ENCODE results near the gene ALG1.
A peak's percentile ranks its signal among the peaks of the same experiment; 100 is the strongest.
"Not testable (repeated sequence)": the region's sequence is repeated elsewhere in the genome, so short reads cannot be mapped to it uniquely, and the experiment has no call there.

The ALG1 gene, protein sequence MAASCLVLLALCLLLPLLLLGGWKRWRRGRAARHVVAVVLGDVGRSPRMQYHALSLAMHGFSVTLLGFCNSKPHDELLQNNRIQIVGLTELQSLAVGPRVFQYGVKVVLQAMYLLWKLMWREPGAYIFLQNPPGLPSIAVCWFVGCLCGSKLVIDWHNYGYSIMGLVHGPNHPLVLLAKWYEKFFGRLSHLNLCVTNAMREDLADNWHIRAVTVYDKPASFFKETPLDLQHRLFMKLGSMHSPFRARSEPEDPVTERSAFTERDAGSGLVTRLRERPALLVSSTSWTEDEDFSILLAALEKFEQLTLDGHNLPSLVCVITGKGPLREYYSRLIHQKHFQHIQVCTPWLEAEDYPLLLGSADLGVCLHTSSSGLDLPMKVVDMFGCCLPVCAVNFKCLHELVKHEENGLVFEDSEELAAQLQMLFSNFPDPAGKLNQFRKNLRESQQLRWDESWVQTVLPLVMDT
- 19.1 reads per million, percentile 46 among the genes with 10 or more reads in this experiment for total RNA-seq

- DNase-seq, result peak; percentile 87
Observed at GRCh38 chr16:5071681-5072333, at the start of gene ALG1. ALG1 (plus strand) TSS chr16:5071843; CDS start chr16:5071850, 7 bp downstream.

- no peak for DNase-seq
Observed at GRCh38 chr16:5022521-5022920, 49.1 kb upstream of the ALG1 start.

DNA sequence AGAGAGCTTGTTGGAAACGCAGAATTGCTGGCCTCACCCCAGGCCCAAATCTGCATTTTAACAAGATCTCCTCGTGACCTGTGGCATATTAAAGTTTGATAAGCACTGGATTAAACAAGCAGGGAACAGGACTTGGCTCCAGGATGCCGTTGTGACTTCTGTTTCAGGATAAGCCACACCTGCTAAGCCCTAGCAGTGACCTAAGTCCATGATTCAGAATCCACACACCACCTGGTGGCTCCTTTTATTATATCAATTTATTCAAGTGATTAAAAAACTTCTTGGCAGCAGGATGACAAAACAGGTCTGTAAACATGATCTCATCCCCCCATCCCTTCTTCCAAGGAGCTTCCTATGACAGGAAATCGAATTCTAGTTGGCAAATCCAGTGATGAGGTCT is 47.0 kb upstream of the ALG1 start:
- no peak for DNase-seq

GRCh38 chr16:5025171-5025632 is 46.4 kb upstream of the ALG1 start:
- DNase-seq, result no peak

- no peak for DNase-seq
Observed at GRCh38 chr16:5026664-5027063, 45.0 kb upstream of the ALG1 start.

DNA sequence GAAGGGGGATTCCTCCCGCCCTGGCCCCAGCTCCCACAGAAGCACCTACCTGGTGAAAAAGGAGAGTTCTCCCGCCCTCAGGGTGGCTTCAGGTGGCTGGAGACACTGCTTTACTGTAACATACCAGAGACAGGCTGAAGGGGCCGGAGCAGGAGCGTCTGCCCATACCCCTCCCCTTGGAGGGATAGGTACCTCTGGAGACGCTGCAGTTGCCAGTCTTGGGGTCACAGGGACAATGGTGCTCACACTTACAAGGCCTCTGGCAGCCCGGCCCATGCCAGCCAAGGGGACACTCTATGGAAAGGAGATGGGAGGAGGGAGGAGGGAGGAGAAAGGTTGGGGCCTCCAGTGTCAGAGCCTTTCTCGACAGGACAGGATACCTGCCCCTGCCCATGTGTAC is 44.6 kb upstream of the ALG1 start:
- no peak for DNase-seq

DNA sequence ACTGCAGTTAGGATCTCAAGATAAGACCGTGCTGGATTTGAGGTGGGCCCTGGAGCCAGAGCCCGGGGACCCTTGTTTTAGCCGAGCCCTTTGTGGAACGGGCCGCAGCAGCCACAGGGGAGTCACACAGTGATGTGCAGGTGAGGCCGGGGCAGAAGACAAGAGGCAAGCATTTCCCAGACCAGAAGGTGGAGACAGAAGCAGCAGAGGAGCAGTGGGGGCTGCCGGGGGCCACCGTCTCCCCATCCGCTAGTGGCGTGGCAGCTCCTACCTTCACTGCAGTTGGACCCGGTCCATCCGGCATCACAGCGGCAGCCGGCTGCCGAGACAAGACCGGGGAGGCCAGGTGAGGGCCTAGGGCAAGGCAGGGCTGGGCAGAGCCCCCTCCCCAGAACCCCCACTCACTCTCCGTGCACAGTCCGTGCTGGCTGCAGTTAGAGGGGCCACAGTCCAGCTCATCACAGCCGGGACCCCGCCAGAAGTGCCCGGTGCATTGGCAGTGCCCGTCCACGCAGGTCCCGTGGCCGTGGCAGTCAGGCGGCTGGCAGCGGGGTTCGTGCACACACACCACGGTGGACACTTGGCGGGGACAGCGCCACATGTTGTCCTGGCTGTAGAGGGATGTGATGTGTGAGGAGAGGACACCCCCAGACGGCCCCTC is 43.9 kb upstream of the ALG1 start:
- no peak for DNase-seq

- no peak for DNase-seq
Observed at GRCh38 chr16:5028950-5029475, 42.6 kb upstream of the ALG1 start.

DNA sequence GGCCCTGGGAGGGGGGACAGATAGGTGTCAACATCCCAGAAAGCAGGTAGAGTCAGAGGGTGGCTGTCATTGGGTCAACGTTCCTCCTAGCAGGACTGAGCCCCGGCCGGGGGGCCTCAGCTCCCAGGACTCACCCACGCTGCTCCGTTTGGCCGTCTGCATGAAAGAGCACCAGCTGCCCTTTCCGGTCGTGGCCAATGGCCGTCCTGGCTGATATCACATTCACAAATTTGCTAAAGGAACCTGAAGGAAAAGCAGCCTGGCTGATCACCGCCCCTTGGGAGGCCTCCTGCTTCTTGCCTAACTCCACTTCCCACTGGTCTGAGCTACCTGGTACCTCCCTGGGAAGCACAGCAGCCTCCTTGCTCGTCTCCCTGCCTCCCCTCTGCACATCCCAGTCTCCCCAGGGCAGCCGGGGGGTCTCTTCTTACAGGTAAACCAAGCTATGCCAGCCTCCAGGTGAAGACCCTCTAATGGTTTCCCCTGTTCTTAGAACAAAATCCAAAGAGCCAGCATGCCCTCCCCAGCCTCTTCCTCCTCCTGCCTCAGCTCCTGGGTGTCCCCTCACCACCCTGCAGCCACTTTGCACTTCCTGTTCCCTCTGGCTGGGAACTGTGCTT is 41.3 kb upstream of the ALG1 start:
- DNase-seq, result no peak

GRCh38 chr16:5031601-5032000 is 40.0 kb upstream of the ALG1 start:
- DNase-seq, result no peak

- DNase-seq, result no peak
Observed at GRCh38 chr16:5032748-5033167, 38.9 kb upstream of the ALG1 start.

DNA sequence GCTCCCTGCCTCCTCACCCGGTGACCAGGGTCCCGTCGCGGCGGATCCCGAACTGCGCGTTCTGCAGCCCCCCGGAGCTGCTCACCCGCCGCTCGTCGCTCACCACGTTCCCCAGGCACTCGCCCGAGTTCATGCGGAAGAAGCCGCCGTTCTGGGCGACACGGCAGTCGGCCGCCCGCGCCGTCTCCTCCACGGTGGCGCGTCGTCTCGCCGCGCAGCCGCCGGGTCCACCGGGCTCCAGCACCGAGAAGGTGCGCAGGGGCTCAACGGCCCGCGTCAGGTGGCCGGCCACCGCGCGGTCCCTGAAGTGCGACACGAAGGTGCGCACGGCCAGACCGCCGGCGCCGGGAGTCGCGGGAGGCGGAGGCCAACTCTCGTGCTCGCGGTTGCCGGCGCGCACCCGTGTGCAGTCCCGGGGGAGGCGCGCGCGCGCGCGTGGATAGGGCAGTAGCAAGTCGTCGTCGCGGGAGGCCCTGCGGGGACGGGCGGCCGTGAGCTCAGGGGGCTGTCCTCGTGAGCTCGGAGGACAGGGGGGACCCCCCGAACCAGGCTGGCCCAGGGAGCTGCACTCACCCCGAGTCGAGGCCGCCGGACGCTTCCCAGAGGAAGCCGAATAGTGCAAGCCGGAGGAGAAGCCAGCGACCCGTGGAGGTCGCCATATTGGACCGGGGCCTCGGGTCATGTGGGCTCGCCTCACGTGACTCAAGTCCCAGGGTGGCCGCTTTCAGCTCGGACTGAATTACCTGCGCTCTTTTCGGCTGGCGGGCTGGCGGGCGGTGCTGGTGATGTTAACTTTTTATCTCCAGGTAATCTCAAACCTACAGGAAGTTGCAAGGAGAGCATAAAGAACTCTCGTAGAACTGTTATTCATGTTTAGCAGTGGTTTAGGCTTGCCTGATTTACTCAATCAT is 38.1 kb upstream of the ALG1 start, which contains the start of gene NAGPA:
Gene NAGPA, minus strand, starts transcription at position 680 of the 911 bp plus-strand sequence. Its CDS starts 21 bp downstream, at position 659.
- DNase-seq, result peak; percentile 80

- DNase-seq, result no peak
Observed at GRCh38 chr16:5034167-5034523, 37.5 kb upstream of the ALG1 start.

DNA sequence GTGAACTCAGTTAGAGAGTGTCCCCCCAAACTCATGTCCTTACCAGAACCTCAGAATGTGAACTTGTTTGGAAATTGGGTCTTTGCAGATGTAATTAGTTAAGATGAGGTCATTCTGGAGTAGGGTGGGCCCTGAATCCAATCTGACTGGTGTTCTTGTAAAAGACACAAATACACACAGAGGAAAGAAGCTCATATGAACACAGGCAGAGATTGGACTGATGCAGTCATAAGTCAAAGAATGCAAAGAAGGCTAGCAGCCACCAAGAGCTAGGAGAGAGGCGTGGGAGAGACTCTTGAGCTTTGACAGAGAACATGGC is 35.8 kb upstream of the ALG1 start:
- no peak for DNase-seq

GRCh38 chr16:5036228-5037156 is 35.2 kb upstream of the ALG1 start:
- DNase-seq, result no peak

- DNase-seq, result no peak
Observed at GRCh38 chr16:5040451-5040850, 31.2 kb upstream of the ALG1 start.

- DNase-seq, result no peak
Observed at GRCh38 chr16:5041600-5042133, 30.0 kb upstream of the ALG1 start.

DNA sequence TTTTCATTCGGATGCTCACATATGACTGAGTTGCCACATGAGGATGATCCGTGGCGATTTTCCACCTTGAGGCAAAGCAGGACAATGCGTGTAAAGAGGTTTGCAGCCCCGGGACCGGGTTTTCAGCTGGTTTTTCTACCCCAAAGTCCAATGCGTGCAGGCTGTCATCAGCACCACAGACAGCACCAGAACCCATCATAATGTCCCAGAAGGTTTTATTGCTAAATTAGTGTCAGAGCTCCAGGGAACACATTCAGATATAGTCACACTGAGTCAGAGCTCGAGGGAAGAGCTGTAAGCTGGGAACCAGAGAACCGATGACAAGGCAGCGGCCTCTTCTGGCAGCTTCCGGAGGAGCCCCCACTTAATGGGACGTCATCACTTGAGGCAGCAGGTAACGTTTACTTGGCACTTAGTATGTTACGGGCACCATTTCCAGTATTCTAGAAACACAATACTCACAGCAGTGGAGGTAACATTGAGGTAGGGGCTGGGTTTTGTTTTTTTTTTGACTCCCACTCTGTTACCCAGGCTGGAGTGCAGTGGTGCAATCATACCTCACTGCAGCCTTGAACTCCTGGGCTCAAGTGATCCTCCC is 29.0 kb upstream of the ALG1 start:
- DNase-seq, result no peak

DNA sequence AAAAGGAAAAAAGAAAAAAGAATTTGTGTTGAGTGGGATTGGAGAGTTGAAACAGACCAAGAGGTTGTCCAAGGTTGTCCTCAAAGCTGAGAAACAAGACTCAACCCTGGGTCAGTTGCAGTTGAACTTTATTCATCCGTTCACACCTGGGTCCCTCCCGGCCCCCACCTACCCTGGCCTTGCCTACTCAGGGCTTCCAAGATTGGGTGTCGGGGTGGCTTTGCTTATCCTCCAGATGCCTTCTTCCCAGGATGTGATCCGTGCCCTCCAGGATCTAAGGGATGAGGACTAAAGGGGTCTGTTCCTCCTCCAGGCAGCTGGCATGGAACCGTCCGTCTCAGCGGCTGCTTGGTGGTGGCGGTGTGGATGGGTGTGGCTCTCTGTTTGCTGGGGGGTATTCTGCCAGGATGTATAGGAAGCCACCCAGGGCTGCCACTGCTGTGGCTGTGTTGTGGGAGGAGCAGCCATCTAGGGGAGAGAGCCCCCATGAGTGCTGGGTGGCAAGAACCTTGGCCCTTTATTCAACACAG is 27.6 kb upstream of the ALG1 start:
- DNase-seq, result no peak

DNA sequence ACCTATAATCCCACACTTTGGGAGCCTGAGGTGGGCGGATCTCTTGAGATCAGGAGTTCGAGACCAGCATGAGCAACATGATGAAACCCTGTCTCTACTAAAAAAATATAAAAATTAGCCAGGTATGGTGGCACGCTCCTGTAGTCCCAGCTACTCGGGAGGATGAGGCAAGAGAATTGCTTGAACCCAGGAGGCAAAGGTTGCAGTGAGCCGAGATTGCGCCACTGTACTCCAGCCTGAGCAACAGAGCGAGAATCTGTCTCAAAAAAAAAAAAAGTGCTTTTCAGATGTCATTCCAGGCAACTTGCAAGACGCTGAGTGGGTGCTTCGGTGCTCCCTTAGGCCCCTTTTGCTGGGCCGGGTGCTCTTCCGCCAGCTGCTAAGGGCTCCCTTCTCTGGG is 27.1 kb upstream of the ALG1 start:
- not testable (repeated sequence) for DNase-seq

Measured in effector CD4-positive, alpha-beta T cell (primary cell).